CD4-positive, CD25-positive, alpha-beta regulatory T cell (primary cell): ENCODE measurements around the gene NEDD1. TPM values are rescaled to one million over a fixed set of nuclear protein-coding genes. Genes with fewer than 3 reads are reported as not detected.
A peak's percentile ranks its signal among the peaks of the same experiment; 100 is the strongest.

Experiments used
- ATAC-seq, 2 donors: fragments of 150-1000 bp; cut with Tn5 transposase; one replicate each; pipeline ENCODE4 v1.10.0; 2021; ENCODE audit warnings: low read depth in 2 of 2, moderate number of reproducible peaks in 2 of 2, moderate library complexity in 1 of 2
- DNase-seq, 3 donors: peaks; one replicate each; pipeline versions ENCODE4 v3.0.0 to v3.0.0-alpha.2; 2012 to 2022; ENCODE audit warnings: mixed read lengths in 1 of 3
- H3K27ac ChIP-seq: one replicate; pipeline ENCODE4 v1.7.0; 2013; ENCODE audit warnings: mild to moderate bottlenecking, low read length; ENCODE audit not compliant: insufficient read depth, poor library complexity, severe bottlenecking
- H3K27me3 ChIP-seq: one replicate; pipeline ENCODE4 v1.7.0; 2013; ENCODE audit warnings: low read length; ENCODE audit not compliant: control insufficient read depth, insufficient read depth
- H3K36me3 ChIP-seq: one replicate; pipeline ENCODE4 v1.7.0; 2013; ENCODE audit warnings: mild to moderate bottlenecking, low read length, moderate library complexity; ENCODE audit not compliant: control insufficient read depth, insufficient read depth
- H3K4me1 ChIP-seq: 2 replicates; pipeline ENCODE4 v1.7.0; 2013; ENCODE audit warnings: mild to moderate bottlenecking, low read length; ENCODE audit not compliant: insufficient read depth, control insufficient read depth, poor library complexity, severe bottlenecking
- H3K4me3 ChIP-seq: one replicate; pipeline ENCODE4 v1.7.0; 2013; ENCODE audit warnings: low read depth, mild to moderate bottlenecking, low read length, moderate library complexity
- H3K9me3 ChIP-seq, 2 experiments: 1 replicate in 1 of 2; 2 replicates in 1 of 2; pipeline ENCODE4 v1.7.0; 2013; ENCODE audit warnings: low read length in 2 of 2, mild to moderate bottlenecking in 1 of 2, moderate library complexity in 1 of 2; ENCODE audit not compliant: control insufficient read depth in 2 of 2
- H3K27ac Mint-ChIP-seq, 3 donors: one replicate each; pipeline ENCODE4 v1.8.0; 2020 to 2022; ENCODE audit warnings: mild to moderate bottlenecking in 3 of 3, mixed read lengths in 3 of 3, moderate library complexity in 2 of 3
- H3K27me3 Mint-ChIP-seq: one replicate; pipeline ENCODE4 v1.8.0; 2022; ENCODE audit warnings: mild to moderate bottlenecking, mixed read lengths
- H3K36me3 Mint-ChIP-seq: one replicate; pipeline ENCODE4 v1.8.0; 2020; ENCODE audit warnings: mixed read lengths
- H3K4me1 Mint-ChIP-seq, 4 donors: one replicate each; pipeline ENCODE4 v1.8.0; 2020 to 2022; ENCODE audit warnings: mixed read lengths in 4 of 4, mild to moderate bottlenecking in 1 of 4
- H3K4me3 Mint-ChIP-seq, 4 donors: one replicate each; pipeline ENCODE4 v1.8.0; 2020 to 2022; ENCODE audit warnings: mild to moderate bottlenecking in 4 of 4, mixed read lengths in 4 of 4, moderate library complexity in 3 of 4
- H3K9me3 Mint-ChIP-seq, 7 donors: one replicate each; pipeline ENCODE4 v1.8.0; 2020 to 2022; ENCODE audit warnings: mixed read lengths in 7 of 7, mild to moderate bottlenecking in 3 of 7, moderate library complexity in 2 of 7
- polyA plus RNA-seq, 4 donors: library from polyadenylated mRNA; unstranded; fragments of 300-500 nt; fragmentation: Illumina TruSeq; gene quantifications; one replicate each; pipeline ENCODE4 v1.2.3, GENCODE V29; 2021
- total RNA-seq: library from RNA; stranded (reverse); gene quantifications from one replicate; pipeline ENCODE4 v1.2.3, GENCODE V29; 2022

Gene NEDD1
- 29.1 TPM for total RNA-seq
- 10 to 100 TPM; 33.4 to 45.5 (median 38.3) TPM for polyA plus RNA-seq

DNA sequence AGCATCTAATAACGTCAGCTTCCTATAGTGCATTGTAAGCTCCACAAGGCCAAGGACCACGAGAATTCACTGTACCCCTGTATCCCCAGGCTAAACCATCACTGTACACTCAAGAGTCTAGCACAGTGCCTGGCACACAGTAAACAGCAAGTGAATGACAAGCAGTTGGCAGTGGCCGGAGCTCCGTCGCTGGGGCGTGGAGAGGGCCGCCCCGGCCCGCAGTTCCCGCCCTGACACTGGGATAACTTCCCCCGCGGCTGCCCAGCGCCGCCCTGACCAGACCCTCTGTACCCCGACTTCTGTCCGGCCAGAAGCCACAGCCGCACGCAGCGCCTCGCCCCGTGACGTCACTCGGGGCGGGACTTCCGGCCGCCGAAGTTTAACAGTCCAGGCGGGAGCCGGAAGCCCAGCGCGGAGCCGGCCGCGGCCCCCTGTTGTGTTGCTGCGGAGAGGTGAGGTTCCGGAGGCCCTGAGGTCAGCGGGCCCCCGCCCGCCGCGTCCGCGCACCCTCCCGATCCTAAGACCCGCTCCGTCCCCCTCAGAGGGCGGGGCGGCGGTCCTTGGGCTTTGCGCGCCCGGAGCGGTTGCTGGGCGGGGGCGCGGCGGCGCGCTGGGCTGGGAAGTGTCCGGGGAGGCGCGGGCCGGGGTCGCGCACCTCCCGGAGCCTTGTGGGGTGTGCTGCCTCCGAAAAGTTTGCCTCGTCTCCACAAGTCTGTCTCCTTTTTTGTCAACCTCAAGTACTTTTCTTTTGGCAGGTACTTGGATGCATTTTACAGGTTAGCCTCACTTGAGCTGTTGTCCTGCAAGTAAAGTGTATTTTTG, at the start of gene NEDD1:
Gene NEDD1 (plus strand): TSS at position 409 of the 822 bp plus-strand sequence. CDS start 2,503 bp downstream, outside the sequence.
- Histone ChIP-seq H3K4me3 (peak within 1 kb of the TSS; percentile 100), H3K9me3 (no peaks in the 10 kb centered on the region), H3K4me1 (peaks cover 39% of the 10 kb centered on the region), H3K27me3 (peaks cover 5% of the 10 kb centered on the region), H3K36me3 (no peaks in the 10 kb centered on the region), H3K27ac (peak within 1 kb of the TSS; percentile 98)
- DNase-seq, result peak; percentile 79 to 88 (median 83)
- peaks cover 30 to 53% (median 45%) of the 10 kb centered on the region in 4 donors for H3K4me1 Mint-ChIP-seq
- peak within 1 kb of the TSS; percentile 94 to 97 (median 97) for H3K4me3 Mint-ChIP-seq
- peaks cover 15% of the 10 kb centered on the region for H3K27me3 Mint-ChIP-seq
- peak; percentile 81 to 82 for ATAC-seq
- H3K9me3 Mint-ChIP-seq, result peaks cover 0 to 3% (median 0%) of the 10 kb centered on the region in 7 donors
- H3K36me3 Mint-ChIP-seq, result peaks cover 4% of the 10 kb centered on the region
- peak within 1 kb of the TSS; percentile 98 to 99 (median 99) for H3K27ac Mint-ChIP-seq

GRCh38 chr12:96858162-96858561, 48.9 kb upstream of the NEDD1 start:
- Histone ChIP-seq H3K4me1 (no peaks in the 10 kb centered on the region), H3K27ac (no peak overlapping the region), H3K27me3 (peaks cover 1% of the 10 kb centered on the region), H3K36me3 (no peaks in the 10 kb centered on the region), H3K9me3 (no peaks in the 10 kb centered on the region), H3K4me3 (no peak overlapping the region)
- H3K9me3 Mint-ChIP-seq, result peaks cover 0 to 7% (median 0%) of the 10 kb centered on the region in 7 donors
- DNase-seq, result no peak
- H3K4me1 Mint-ChIP-seq, result no peaks in the 10 kb centered on the region
- no peak for ATAC-seq
- H3K36me3 Mint-ChIP-seq, result no peaks in the 10 kb centered on the region
- peaks cover 15% of the 10 kb centered on the region for H3K27me3 Mint-ChIP-seq
- H3K27ac Mint-ChIP-seq, result no peak overlapping the region
- H3K4me3 Mint-ChIP-seq, result no peak overlapping the region

GRCh38 chr12:96861656-96862055, 45.4 kb upstream of the NEDD1 start:
- DNase-seq (no peak), ATAC-seq (no peak)
- Histone ChIP-seq H3K4me3 (no peak overlapping the region), H3K36me3 (no peaks in the 10 kb centered on the region), H3K4me1 (no peaks in the 10 kb centered on the region), H3K9me3 (no peaks in the 10 kb centered on the region), H3K27ac (no peak overlapping the region), H3K27me3 (peaks cover 1% of the 10 kb centered on the region)
- Mint-ChIP-seq H3K4me3 (no peak overlapping the region), H3K9me3 (peaks cover 0 to 6% (median 1%) of the 10 kb centered on the region in 7 donors), H3K4me1 (no peaks in the 10 kb centered on the region), H3K27ac (no peak overlapping the region), H3K27me3 (peaks cover 18% of the 10 kb centered on the region), H3K36me3 (no peaks in the 10 kb centered on the region)

DNA sequence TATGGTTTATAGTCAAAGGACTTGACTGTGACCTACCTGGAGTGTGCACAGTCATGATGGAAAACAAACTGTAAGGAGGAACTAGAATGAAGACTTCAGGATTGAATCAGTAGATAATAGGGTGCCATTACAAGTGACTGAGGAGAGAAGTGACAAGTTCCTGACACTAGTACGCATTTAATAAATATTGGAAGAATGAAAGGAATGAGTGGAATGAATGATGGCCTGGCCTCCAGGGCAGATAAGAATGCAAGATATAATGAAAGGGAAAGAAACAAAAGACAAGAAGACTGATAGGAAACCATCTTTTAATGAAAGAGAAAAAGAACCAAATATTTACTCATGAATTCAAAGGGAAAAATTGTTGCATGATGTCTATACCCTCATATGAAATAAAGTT, 44.7 kb upstream of the NEDD1 start:
- Mint-ChIP-seq H3K4me3 (no peak overlapping the region), H3K27me3 (peaks cover 20% of the 10 kb centered on the region), H3K27ac (no peak overlapping the region), H3K9me3 (peaks cover 0 to 6% (median 0%) of the 10 kb centered on the region in 7 donors), H3K36me3 (no peaks in the 10 kb centered on the region), H3K4me1 (no peaks in the 10 kb centered on the region)
- ATAC-seq (no peak), DNase-seq (no peak)
- H3K4me1 ChIP-seq, result no peaks in the 10 kb centered on the region
- no peak overlapping the region for H3K27ac ChIP-seq
- H3K36me3 ChIP-seq, result no peaks in the 10 kb centered on the region
- no peak overlapping the region for H3K4me3 ChIP-seq
- H3K27me3 ChIP-seq, result peaks cover 1% of the 10 kb centered on the region
- H3K9me3 ChIP-seq, result no peaks in the 10 kb centered on the region

DNA sequence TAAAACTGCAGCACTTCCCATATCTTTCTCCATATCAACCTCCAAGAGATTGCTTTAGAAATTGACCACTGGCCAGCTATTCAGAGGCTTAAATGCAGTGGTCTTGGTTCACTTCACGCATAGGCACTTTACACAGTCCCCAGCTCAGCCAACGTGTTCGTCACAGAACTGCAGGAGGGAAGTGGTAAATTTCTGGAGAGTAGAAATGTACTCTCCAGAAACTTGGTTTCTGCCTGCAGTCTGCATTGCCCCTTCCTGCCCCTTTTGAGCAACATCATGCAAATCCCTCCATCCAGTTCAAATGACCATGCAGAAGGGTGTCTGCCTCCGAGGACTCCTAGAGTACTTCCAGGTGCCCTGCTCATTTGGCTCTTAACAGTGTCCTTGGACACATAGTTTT, 42.7 kb upstream of the NEDD1 start:
- no peak overlapping the region for H3K4me3 Mint-ChIP-seq
- DNase-seq, result no peak
- H3K27ac Mint-ChIP-seq, result no peak overlapping the region

DNA sequence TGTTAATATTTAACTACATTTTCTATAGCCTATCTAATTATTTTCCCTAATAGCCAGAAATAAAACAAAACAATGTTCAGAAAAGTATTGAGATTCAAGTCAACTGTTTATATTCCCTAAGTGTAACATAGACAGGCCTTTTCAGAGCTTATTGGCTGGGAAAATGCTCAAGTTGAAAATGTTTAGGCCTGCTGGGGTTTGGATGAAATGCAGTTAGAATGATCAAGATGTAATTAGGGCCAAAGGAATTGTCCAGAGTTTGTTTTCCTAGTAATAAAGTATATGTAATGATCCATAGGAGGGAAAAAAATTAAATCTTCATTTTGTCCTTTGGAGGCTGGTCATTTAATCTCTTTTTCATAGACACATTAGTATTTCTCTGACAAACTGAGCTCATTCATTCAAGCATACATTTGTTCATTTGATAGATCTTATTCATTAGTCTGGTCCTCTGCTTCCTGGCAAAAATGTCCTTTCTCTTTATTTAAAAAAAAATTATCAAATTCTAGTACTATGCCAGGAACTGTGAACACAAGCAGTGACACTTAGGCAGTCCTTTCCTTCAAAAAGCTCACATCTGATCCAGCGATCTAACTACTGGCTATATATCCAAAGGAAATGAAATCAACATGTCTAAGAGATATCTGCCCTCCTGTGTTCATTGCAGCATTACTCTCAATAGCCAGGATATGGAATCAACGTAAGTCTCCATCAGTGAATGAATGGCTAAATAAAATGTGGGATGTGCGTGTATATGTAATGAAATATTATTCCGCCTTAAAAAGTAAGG, 40.1 kb upstream of the NEDD1 start:
- no peak overlapping the region for H3K4me3 Mint-ChIP-seq

More for the DNA sequence above, 42.7 kb upstream of the NEDD1 start:
- Histone ChIP-seq H3K27ac (no peak overlapping the region), H3K27me3 (peaks cover 6% of the 10 kb centered on the region), H3K4me1 (no peaks in the 10 kb centered on the region), H3K9me3 (no peaks in the 10 kb centered on the region), H3K36me3 (no peaks in the 10 kb centered on the region), H3K4me3 (no peak overlapping the region)
- Mint-ChIP-seq H3K4me1 (no peaks in the 10 kb centered on the region), H3K27me3 (peaks cover 17% of the 10 kb centered on the region), H3K36me3 (no peaks in the 10 kb centered on the region), H3K9me3 (peaks cover 0 to 1% (median 0%) of the 10 kb centered on the region in 7 donors)
- no peak for ATAC-seq

DNA sequence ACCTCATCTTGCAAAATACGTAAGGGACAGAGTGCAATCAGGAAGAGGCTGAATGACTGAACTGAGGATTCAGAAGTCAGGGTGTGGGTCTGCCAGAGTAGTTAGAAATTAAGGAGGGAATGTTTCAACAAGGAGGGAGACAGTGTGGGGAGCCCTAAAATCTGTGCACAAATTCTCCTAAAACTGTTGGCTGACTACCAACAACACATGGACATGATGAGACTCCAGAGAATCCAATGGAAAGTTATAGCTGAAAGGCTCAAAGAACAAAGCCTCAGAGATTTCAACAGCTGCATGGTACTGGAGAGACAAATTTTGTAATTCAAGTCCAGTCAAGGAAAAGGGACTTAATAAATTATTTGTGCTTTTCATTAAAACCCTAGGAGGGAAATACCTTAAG, 36.1 kb upstream of the NEDD1 start:
- ATAC-seq, result no peak
- Histone ChIP-seq H3K36me3 (no peaks in the 10 kb centered on the region), H3K9me3 (no peaks in the 10 kb centered on the region), H3K27me3 (peaks cover 7% of the 10 kb centered on the region), H3K27ac (no peak overlapping the region), H3K4me1 (no peaks in the 10 kb centered on the region), H3K4me3 (no peak overlapping the region)
- H3K9me3 Mint-ChIP-seq, result peaks cover 0 to 3% (median 0%) of the 10 kb centered on the region in 7 donors
- H3K4me1 Mint-ChIP-seq, result no peaks in the 10 kb centered on the region
- no peak for DNase-seq
- H3K36me3 Mint-ChIP-seq, result no peaks in the 10 kb centered on the region
- no peak overlapping the region for H3K4me3 Mint-ChIP-seq
- H3K27me3 Mint-ChIP-seq, result peaks cover 4% of the 10 kb centered on the region
- peak overlapping the region in 1 of 3 donors; percentile 11 for H3K27ac Mint-ChIP-seq

More for the DNA sequence above, 40.1 kb upstream of the NEDD1 start:
- no peaks in the 10 kb centered on the region for H3K36me3 ChIP-seq
- H3K9me3 ChIP-seq, result no peaks in the 10 kb centered on the region
- no peaks in the 10 kb centered on the region for H3K4me1 ChIP-seq
- H3K36me3 Mint-ChIP-seq, result no peaks in the 10 kb centered on the region
- no peak for DNase-seq
- H3K27ac Mint-ChIP-seq, result no peak overlapping the region
- peaks cover 17% of the 10 kb centered on the region for H3K27me3 Mint-ChIP-seq
- ATAC-seq, result no peak
- H3K9me3 Mint-ChIP-seq, result peaks cover 0 to 1% (median 0%) of the 10 kb centered on the region in 7 donors
- no peak overlapping the region for H3K27ac ChIP-seq
- H3K27me3 ChIP-seq, result peaks cover 5% of the 10 kb centered on the region
- no peak overlapping the region for H3K4me3 ChIP-seq
- no peaks in the 10 kb centered on the region for H3K4me1 Mint-ChIP-seq
